H9 (cell line): ENCODE results near the gene HACD1. TPM values are rescaled to one million over a fixed set of nuclear protein-coding genes. Genes with fewer than 3 reads are reported as not detected.

Experiments used
- DNase-seq: peaks from one replicate; pipeline ENCODE4 v3.0.0-alpha.2; 2017
- H2AFZ ChIP-seq: one replicate; pipeline ENCODE4 v1.6.1; 2013; ENCODE audit warnings: mild to moderate bottlenecking, low read length, control low read depth, moderate library complexity
- H2AK5ac ChIP-seq: 2 replicates; pipeline ENCODE4 v1.6.1; 2013; ENCODE audit warnings: low read length, control low read depth, mixed read lengths; ENCODE audit not compliant: insufficient read length
- H2BK120ac ChIP-seq: one replicate; pipeline ENCODE4 v1.6.1; 2013; ENCODE audit warnings: low read depth, mild to moderate bottlenecking, low read length, control low read depth, inconsistent platforms; ENCODE audit not compliant: poor library complexity, severe bottlenecking
- H2BK12ac ChIP-seq: 2 replicates; pipeline ENCODE4 v1.6.1; 2013; ENCODE audit warnings: low read length, control low read depth, mixed read lengths, low read depth; ENCODE audit not compliant: insufficient read length
- H2BK15ac ChIP-seq: 2 replicates; pipeline ENCODE4 v1.6.1; 2013; ENCODE audit warnings: low read depth, low read length, control low read depth
- H2BK20ac ChIP-seq: one replicate; pipeline ENCODE4 v1.6.1; 2013; ENCODE audit warnings: low read depth, mild to moderate bottlenecking, low read length, control low read depth, inconsistent platforms; ENCODE audit not compliant: poor library complexity, severe bottlenecking
- H2BK5ac ChIP-seq: 2 replicates; pipeline ENCODE4 v1.6.1; 2013; ENCODE audit warnings: low read length, control low read depth, mixed read lengths; ENCODE audit not compliant: insufficient read length
- H3K14ac ChIP-seq: 2 replicates; pipeline ENCODE4 v1.6.1; 2013; ENCODE audit warnings: low read length, control low read depth; ENCODE audit not compliant: insufficient read depth
- H3K18ac ChIP-seq: 2 replicates; pipeline ENCODE4 v1.6.1; 2013; ENCODE audit warnings: low read depth, mild to moderate bottlenecking, mixed read lengths, low read length, control low read depth; ENCODE audit not compliant: insufficient read length
- H3K23ac ChIP-seq: 2 replicates; pipeline ENCODE4 v1.6.1; 2013; ENCODE audit warnings: low read length, control low read depth, mixed read lengths, low read depth; ENCODE audit not compliant: insufficient read length
- H3K23me2 ChIP-seq: 2 replicates; pipeline ENCODE4 v1.6.1; 2013; ENCODE audit warnings: low read depth, mild to moderate bottlenecking, mixed read lengths, low read length, control low read depth; ENCODE audit not compliant: insufficient read length, poor library complexity, severe bottlenecking
- H3K27ac ChIP-seq: 2 replicates; pipeline ENCODE4 v1.5.1; 2013; ENCODE audit warnings: low read length, control low read depth, mixed read lengths, low read depth; ENCODE audit not compliant: insufficient read length
- H3K27me3 ChIP-seq: 2 replicates; pipeline ENCODE4 v1.6.1; 2013; ENCODE audit warnings: low read length, control low read depth, inconsistent platforms; ENCODE audit not compliant: insufficient read depth
- H3K4ac ChIP-seq: 2 replicates; pipeline ENCODE4 v1.6.1; 2013; ENCODE audit warnings: low read depth, mild to moderate bottlenecking, control low read depth, inconsistent platforms, low read length, moderate library complexity
- H3K4me1 ChIP-seq: 2 replicates; pipeline ENCODE4 v1.6.1; 2013; ENCODE audit warnings: low read length, control low read depth, inconsistent platforms; ENCODE audit not compliant: insufficient read depth
- H3K4me2 ChIP-seq: 2 replicates; pipeline ENCODE4 v1.6.1; 2013; ENCODE audit warnings: low read length, control low read depth, mixed read lengths; ENCODE audit not compliant: insufficient read length, insufficient read depth
- H3K56ac ChIP-seq: 2 replicates; pipeline ENCODE4 v1.6.1; 2013; ENCODE audit warnings: low read depth, mild to moderate bottlenecking, mixed read lengths, low read length, control low read depth; ENCODE audit not compliant: insufficient read length
- H3K79me1 ChIP-seq: 2 replicates; pipeline ENCODE4 v1.6.1; 2013; ENCODE audit warnings: low read depth, mild to moderate bottlenecking, moderate library complexity, low read length, control low read depth, inconsistent platforms; ENCODE audit not compliant: insufficient read depth, poor library complexity, severe bottlenecking
- H3K79me2 ChIP-seq: 2 replicates; pipeline ENCODE4 v1.6.1; 2013; ENCODE audit warnings: low read length, control low read depth, inconsistent platforms; ENCODE audit not compliant: insufficient read depth
- H3K9ac ChIP-seq: 2 replicates; pipeline ENCODE4 v1.6.1; 2013; ENCODE audit warnings: low read length, control low read depth, mixed read lengths; ENCODE audit not compliant: insufficient read length; ENCODE audit errors: extremely low read depth
- H3K9me3 ChIP-seq: one replicate; pipeline ENCODE4 v1.6.1; 2013; ENCODE audit warnings: low read depth, low read length, inconsistent platforms; ENCODE audit not compliant: control insufficient read depth
- H3T11ph ChIP-seq: one replicate; pipeline ENCODE4 v1.6.1; 2013; ENCODE audit warnings: mild to moderate bottlenecking, low read length, control low read depth, inconsistent platforms
- H4K20me1 ChIP-seq: one replicate; pipeline ENCODE4 v1.6.1; 2013; ENCODE audit not compliant: control insufficient read depth, insufficient read length, insufficient read depth
- H4K5ac ChIP-seq: 2 replicates; pipeline ENCODE4 v1.6.1; 2013; ENCODE audit warnings: low read depth, mild to moderate bottlenecking, mixed read lengths, low read length, control low read depth; ENCODE audit not compliant: insufficient read length
- H4K8ac ChIP-seq: replicated peaks from 2 replicates; pipeline ENCODE4 v1.6.1; 2013; ENCODE audit warnings: low read length, control low read depth, mixed read lengths, low read depth; ENCODE audit not compliant: insufficient read length
- H4K91ac ChIP-seq: 2 replicates; pipeline ENCODE4 v1.6.1; 2013; ENCODE audit warnings: low read depth, mild to moderate bottlenecking, moderate library complexity, mixed read lengths, low read length, control low read depth; ENCODE audit not compliant: insufficient read length
- H3K27ac Mint-ChIP-seq, 3 experiments: 2 replicates in 2 of 3; 3 replicates in 1 of 3; pipeline ENCODE4 v1.8.0; 2020 to 2021; ENCODE audit warnings: mixed read lengths in 3 of 3, mild to moderate bottlenecking in 1 of 3, moderate library complexity in 1 of 3
- H3K27me3 Mint-ChIP-seq: 2 replicates; pipeline ENCODE4 v1.8.0; 2021; ENCODE audit warnings: low read depth, mild to moderate bottlenecking, moderate library complexity, mixed read lengths
- H3K36me3 Mint-ChIP-seq, 3 experiments: 2 replicates in 2 of 3; 3 replicates in 1 of 3; pipeline ENCODE4 v1.8.0; 2020 to 2021; ENCODE audit warnings: low read depth in 3 of 3, mixed read lengths in 3 of 3; ENCODE audit not compliant: insufficient read depth in 1 of 3
- H3K4me1 Mint-ChIP-seq, 2 experiments: 2 replicates each; pipeline ENCODE4 v1.8.0; 2020; ENCODE audit warnings: mixed read lengths in 2 of 2
- H3K4me3 Mint-ChIP-seq, 2 experiments: 2 replicates in 1 of 2; 3 replicates in 1 of 2; pipeline ENCODE4 v1.8.0; 2020 to 2021; ENCODE audit warnings: mild to moderate bottlenecking in 2 of 2, mixed read lengths in 2 of 2, moderate library complexity in 1 of 2
- H3K9me3 Mint-ChIP-seq, 2 experiments: 2 replicates in 1 of 2; 3 replicates in 1 of 2; pipeline ENCODE4 v1.8.0; 2020; ENCODE audit warnings: mild to moderate bottlenecking in 2 of 2, mixed read lengths in 2 of 2, moderate library complexity in 1 of 2
- WGBS: extraction: QIAGEN DNeasy Blood & Tissue Kit; methylation state at CpG from one replicate; pipeline ENCODE4 v1.1.7; 2013; ENCODE audit warnings: missing lambda C conversion rate, low lambda C conversion rate, mixed read lengths; ENCODE audit not compliant: insufficient read length; ENCODE audit errors: extremely low coverage; 5-methylcytosine and 5-hydroxymethylcytosine counted together
- total RNA-seq: library from RNA; stranded (reverse); gene quantifications from 2 replicates; pipeline ENCODE4 v1.2.1, GENCODE V29; 2021
- TF ChIP-seq, protein P1 (sequence below): fragments of 200-600 bp; sonication (generic); conservative IDR thresholded peaks from 3 replicates; pipeline ENCODE4 v1.8.0; 2021; ENCODE audit warnings: antibody characterized with exemption, mild to moderate bottlenecking

The HACD1 gene
- total RNA-seq, 1 experiment from 2014 or later: 25.0 TPM

DNA sequence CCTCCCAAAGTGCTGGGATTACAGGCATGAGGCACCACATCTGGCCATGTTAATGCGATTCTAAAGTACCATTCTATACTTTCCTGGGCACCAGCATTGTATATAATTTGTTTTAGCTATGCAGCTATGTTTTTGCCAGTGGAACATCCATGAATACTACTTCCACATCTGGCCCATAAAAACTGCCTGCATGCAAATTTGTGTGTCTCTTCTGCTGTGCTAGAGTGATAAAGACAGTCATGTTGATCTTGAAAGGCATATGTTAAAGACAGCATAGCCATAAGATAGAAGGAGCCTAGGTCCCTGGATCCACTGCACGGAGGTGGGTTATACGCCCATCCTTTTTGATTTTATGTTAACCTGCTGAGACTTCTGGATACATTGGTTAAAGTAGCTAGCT, 52.3 kb downstream of the HACD1 start:
- Histone ChIP-seq H2BK5ac (no peak overlapping the region), H3K4me1 (peaks cover 2% of the 10 kb centered on the region; the same call in 1 of the 2 replicates), H3K79me1 (no peaks in the 10 kb centered on the region), H4K91ac (no peak overlapping the region), H3K4ac (no peak overlapping the region), H3K9ac (no peak overlapping the region), H2BK20ac (no peak overlapping the region), H3K27ac (no peak overlapping the region), H3K27me3 (no peaks in the 10 kb centered on the region), H4K5ac (no peak overlapping the region), H4K20me1 (no peaks in the 10 kb centered on the region), H3K14ac (no peak overlapping the region), H2BK12ac (no peak overlapping the region), H3K23me2 (no peaks in the 10 kb centered on the region), H2BK15ac (no peak overlapping the region), H4K8ac (no peak overlapping the region), H3K79me2 (no peaks in the 10 kb centered on the region), H3K23ac (no peak overlapping the region), H2BK120ac (no peak overlapping the region), H3K56ac (no peak overlapping the region), H3K4me2 (no peak overlapping the region), H3T11ph (no peak overlapping the region), H2AFZ (no peak overlapping the region), H2AK5ac (no peak overlapping the region), H3K18ac (no peak overlapping the region), H3K9me3 (no peaks in the 10 kb centered on the region)
- Mint-ChIP-seq H3K27ac (no peak overlapping the region), H3K27me3 (no peaks in the 10 kb centered on the region), H3K4me1 (peaks cover 15% of the 10 kb centered on the region in 2 experiments), H3K36me3 (no peaks in the 10 kb centered on the region), H3K4me3 (no peak overlapping the region), H3K9me3 (no peaks in the 10 kb centered on the region; a peak in 1 of 5 replicates)
- no CpG with 5 or more reads among the region's 3 CpGs for WGBS
- no peak for DNase-seq
- TF ChIP-seq, protein P1, sequence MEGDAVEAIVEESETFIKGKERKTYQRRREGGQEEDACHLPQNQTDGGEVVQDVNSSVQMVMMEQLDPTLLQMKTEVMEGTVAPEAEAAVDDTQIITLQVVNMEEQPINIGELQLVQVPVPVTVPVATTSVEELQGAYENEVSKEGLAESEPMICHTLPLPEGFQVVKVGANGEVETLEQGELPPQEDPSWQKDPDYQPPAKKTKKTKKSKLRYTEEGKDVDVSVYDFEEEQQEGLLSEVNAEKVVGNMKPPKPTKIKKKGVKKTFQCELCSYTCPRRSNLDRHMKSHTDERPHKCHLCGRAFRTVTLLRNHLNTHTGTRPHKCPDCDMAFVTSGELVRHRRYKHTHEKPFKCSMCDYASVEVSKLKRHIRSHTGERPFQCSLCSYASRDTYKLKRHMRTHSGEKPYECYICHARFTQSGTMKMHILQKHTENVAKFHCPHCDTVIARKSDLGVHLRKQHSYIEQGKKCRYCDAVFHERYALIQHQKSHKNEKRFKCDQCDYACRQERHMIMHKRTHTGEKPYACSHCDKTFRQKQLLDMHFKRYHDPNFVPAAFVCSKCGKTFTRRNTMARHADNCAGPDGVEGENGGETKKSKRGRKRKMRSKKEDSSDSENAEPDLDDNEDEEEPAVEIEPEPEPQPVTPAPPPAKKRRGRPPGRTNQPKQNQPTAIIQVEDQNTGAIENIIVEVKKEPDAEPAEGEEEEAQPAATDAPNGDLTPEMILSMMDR: no peak
